H1 (cell line): Measurements from ENCODE around the gene PGAM1. TPM values are rescaled to one million over a fixed set of nuclear protein-coding genes. Genes with fewer than 3 reads are reported as not detected.

ENCODE experiments used
- CTCF ChIA-PET: fragments of 300-600 bp; sonication (Branson Sonifier 250); formaldehyde crosslinking; loops from one replicate; lab custom pipeline; 2021; ENCODE audit not compliant: partially characterized antibody; lab: Charles Lee
- POLR2A ChIA-PET: fragments of 300-600 bp; sonication (Branson Sonifier 250); formaldehyde crosslinking; loops from one replicate; lab custom pipeline; 2021; ENCODE audit warnings: inconsistent platforms; ENCODE audit not compliant: partially characterized antibody; lab: Charles Lee
- DNase-seq, 2 experiments: peaks; one replicate each; pipeline versions ENCODE4 v3.0.0 to v3.0.0-alpha.2; 2010 to 2022; ENCODE audit warnings: low spot score in 2 of 2, low read depth in 1 of 2, mixed read lengths in 1 of 2
- FAIRE-seq: peaks from 2 replicates; lab custom pipeline; 2011; peaks lifted over from hg19 to GRCh38; lab: Jason Lieb, UNC
- H2AFZ ChIP-seq: 2 replicates; pipeline ENCODE4 v1.8.1; 2012; ENCODE audit warnings: low read length, inconsistent platforms
- H2AK5ac ChIP-seq: 2 replicates; pipeline ENCODE4 v1.6.1; 2013; ENCODE audit warnings: low read depth, low read length
- H2BK120ac ChIP-seq: replicated peaks from 2 replicates; pipeline ENCODE3; 2013; ENCODE audit warnings: low read depth, low read length, inconsistent platforms
- H2BK12ac ChIP-seq: 2 replicates; pipeline ENCODE4 v1.6.1; 2013; ENCODE audit warnings: low read depth, low read length
- H2BK15ac ChIP-seq: 2 replicates; pipeline ENCODE4 v1.6.1; 2013; ENCODE audit warnings: low read length
- H2BK20ac ChIP-seq: 2 replicates; pipeline ENCODE4 v1.6.1; 2013; ENCODE audit warnings: low read length
- H2BK5ac ChIP-seq: 2 replicates; pipeline ENCODE4 v1.6.1; 2013; ENCODE audit warnings: low read depth, low read length
- H3K14ac ChIP-seq: 2 replicates; pipeline ENCODE4 v1.6.1; 2013; ENCODE audit warnings: inconsistent platforms; ENCODE audit not compliant: insufficient read length
- H3K18ac ChIP-seq: 2 replicates; pipeline ENCODE4 v1.6.1; 2013; ENCODE audit warnings: low read length; ENCODE audit errors: extremely low read depth
- H3K23ac ChIP-seq: 2 replicates; pipeline ENCODE4 v1.6.1; 2013; ENCODE audit warnings: inconsistent platforms; ENCODE audit not compliant: insufficient read length
- H3K23me2 ChIP-seq: 2 replicates; pipeline ENCODE4 v1.6.1; 2013; ENCODE audit warnings: low read depth, low read length
- H3K27ac ChIP-seq: 2 replicates; pipeline ENCODE4 v1.6.1; 2011; ENCODE audit warnings: low read depth, low read length, inconsistent platforms
- H3K27me3 ChIP-seq, 4 experiments: replicated peaks in 1 of 4; 1 replicate in 1 of 4; 2 replicates in 3 of 4; pipeline versions ENCODE4 v1.6.1 to v1.8.1; 2011 to 2013; ENCODE audit warnings: low read length in 3 of 4, mild to moderate bottlenecking in 3 of 4, inconsistent platforms in 2 of 4, mixed read lengths in 2 of 4, moderate library complexity in 1 of 4; ENCODE audit not compliant: control insufficient read depth in 3 of 4, insufficient read depth in 3 of 4; ENCODE audit errors: extremely low read depth in 1 of 4
- H3K36me3 ChIP-seq, 4 experiments: 2 replicates each; pipeline versions ENCODE4 v1.6.1 to v1.8.1; 2011 to 2013; ENCODE audit warnings: mild to moderate bottlenecking in 4 of 4, low read length in 3 of 4, moderate library complexity in 2 of 4, control low read depth in 1 of 4, inconsistent platforms in 1 of 4; ENCODE audit not compliant: insufficient read depth in 4 of 4, control insufficient read depth in 2 of 4
- H3K4ac ChIP-seq: replicated peaks from 2 replicates; pipeline ENCODE3; 2013; ENCODE audit warnings: low read length, low read depth, mixed read lengths, inconsistent platforms; ENCODE audit not compliant: insufficient read length
- H3K4me1 ChIP-seq, 4 experiments: replicated peaks in 1 of 4; 1 replicate in 1 of 4; 2 replicates in 3 of 4; pipeline versions ENCODE4 v1.6.1 to v1.8.1; 2011 to 2013; ENCODE audit warnings: low read length in 3 of 4, inconsistent platforms in 2 of 4, mixed read lengths in 1 of 4; ENCODE audit not compliant: insufficient read depth in 4 of 4, control insufficient read depth in 3 of 4
- H3K4me2 ChIP-seq, 2 experiments: 2 replicates each; pipeline versions ENCODE4 v1.6.1 to v1.8.1; 2011 to 2013; ENCODE audit warnings: low read depth in 2 of 2, low read length in 2 of 2, control low read depth in 1 of 2, inconsistent platforms in 1 of 2, mild to moderate bottlenecking in 1 of 2; ENCODE audit not compliant: insufficient read depth in 1 of 2
- H3K4me3 ChIP-seq, 4 experiments: fragments of 200-600, 300-600 bp in 1 of 4; sonication (generic), shearing (Covaris generic), sonication (Bioruptor Twin) in 1 of 4; 2 replicates each; pipeline versions ENCODE4 v1.5.1 to v1.8.1; 2011 to 2016; ENCODE audit warnings: low read length in 4 of 4, low read depth in 3 of 4, control low read depth in 2 of 4, inconsistent platforms in 2 of 4, mild to moderate bottlenecking in 2 of 4, mixed read lengths in 1 of 4, moderate library complexity in 1 of 4; ENCODE audit not compliant: insufficient read depth in 2 of 4; ENCODE audit errors: extremely low read depth in 1 of 4
- H3K56ac ChIP-seq: replicated peaks from 2 replicates; pipeline ENCODE3; 2013; ENCODE audit warnings: low read depth, mild to moderate bottlenecking, mixed read lengths, low read length, inconsistent platforms; ENCODE audit not compliant: insufficient read length
- H3K79me1 ChIP-seq: 2 replicates; pipeline ENCODE4 v1.6.1; 2013; ENCODE audit warnings: low read depth, low read length, control low read depth
- H3K79me2 ChIP-seq, 2 experiments: 2 replicates each; pipeline versions ENCODE4 v1.6.1 to v1.8.1; 2012 to 2013; ENCODE audit warnings: low read length in 2 of 2, mild to moderate bottlenecking in 2 of 2, inconsistent platforms in 1 of 2; ENCODE audit not compliant: insufficient read depth in 2 of 2, control insufficient read depth in 1 of 2
- H3K9ac ChIP-seq, 4 experiments: replicated peaks in 1 of 4; 1 replicate in 1 of 4; 2 replicates in 3 of 4; pipeline versions ENCODE4 v1.6.1 to v1.8.1; 2011 to 2013; ENCODE audit warnings: low read depth in 3 of 4, low read length in 3 of 4, control low read depth in 2 of 4, mild to moderate bottlenecking in 2 of 4, moderate library complexity in 2 of 4, inconsistent platforms in 1 of 4; ENCODE audit errors: extremely low read depth in 1 of 4
- H3K9me3 ChIP-seq, 2 experiments: 2 replicates each; pipeline versions ENCODE4 v1.6.1 to v1.8.1; 2012 to 2013; ENCODE audit warnings: mild to moderate bottlenecking in 2 of 2, moderate library complexity in 2 of 2, control low read depth in 1 of 2, inconsistent platforms in 1 of 2, low read depth in 1 of 2, low read length in 1 of 2, mixed read lengths in 1 of 2; ENCODE audit not compliant: insufficient read depth in 2 of 2
- H4K20me1 ChIP-seq, 2 experiments: replicated peaks in 1 of 2; 2 replicates each; pipeline versions ENCODE3 to v1.8.1; 2011 to 2013; ENCODE audit warnings: inconsistent platforms in 2 of 2, low read length in 2 of 2, mild to moderate bottlenecking in 1 of 2; ENCODE audit not compliant: insufficient read depth in 2 of 2, control insufficient read depth in 1 of 2
- H4K5ac ChIP-seq: 2 replicates; pipeline ENCODE4 v1.6.1; 2013; ENCODE audit warnings: low read length, low read depth, mixed read lengths, inconsistent platforms; ENCODE audit not compliant: insufficient read length
- H4K8ac ChIP-seq: 2 replicates; pipeline ENCODE4 v1.8.0; 2013; ENCODE audit warnings: mild to moderate bottlenecking, moderate library complexity, low read length, inconsistent platforms; ENCODE audit not compliant: insufficient read depth; ENCODE audit errors: extremely low read depth
- H4K91ac ChIP-seq: replicated peaks from 2 replicates; pipeline ENCODE3; 2013; ENCODE audit warnings: low read length, mixed read lengths, inconsistent platforms; ENCODE audit not compliant: insufficient read length
- GABPA ChIP-seq: IDR thresholded peaks from 2 replicates; pipeline ENCODE4 v1.6.1; 2011; ENCODE audit warnings: mild to moderate bottlenecking, low read length, moderate library complexity, borderline replicate concordance; ENCODE audit not compliant: insufficient read depth
- GTF2F1 ChIP-seq: IDR thresholded peaks from 2 replicates; pipeline ENCODE4 v1.6.1; 2012; ENCODE audit warnings: low read depth, low read length, improper control_type of control experiment, borderline replicate concordance
- HDAC6 ChIP-seq: IDR thresholded peaks from one replicate; pipeline ENCODE4 v1.7.1; 2012; ENCODE audit warnings: low read depth, mild to moderate bottlenecking, inconsistent platforms, low read length, moderate library complexity
- WGBS, 2 experiments: shearing (Covaris generic) in 1 of 2; methylation state at CpG; one replicate each; pipeline versions ENCODE4 v1.1.6 to v1.1.7; 2013 to 2015; ENCODE audit warnings: low lambda C conversion rate in 2 of 2, mixed read lengths in 2 of 2, inconsistent platforms in 1 of 2, low coverage in 1 of 2, missing lambda C conversion rate in 1 of 2; ENCODE audit not compliant: insufficient replicate concordance in 2 of 2, insufficient coverage in 1 of 2, insufficient read length in 1 of 2; ENCODE audit errors: extremely low coverage in 1 of 2, missing lambda C conversion rate in 1 of 2; 5-methylcytosine and 5-hydroxymethylcytosine counted together
- polyA plus RNA-seq, 7 experiments: library from polyadenylated mRNA; depleted of rRNA in 3 of 7; stranded (reverse) in 5 of 7; unstranded in 2 of 7; fragments of >200 nt in 5 of 7; fragments of 200-250 nt in 2 of 7; gene quantifications; 1 replicate in 5 of 7; 2 replicates in 1 of 7; 4 replicates in 1 of 7; pipeline versions ENCODE4 v1.2.1 to v1.2.3, GENCODE V29; 2011 to 2013; ENCODE audit warnings: missing spikeins in 2 of 7, mixed read lengths in 2 of 7
- total RNA-seq: library from RNA; stranded (reverse); fragmentation: NEBNext Ultra II Directional; extraction: Animal tissue kit (Norgen Biotek cat#: 25700); gene quantifications from 2 replicates; pipeline ENCODE4 v1.2.1, GENCODE V29; 2021

Gene PGAM1
- total and polyA plus RNA-seq, 2 of the 8 experiments (the other 6 are each of a cell fraction or from before 2014, with no cell fraction given), result 791 to 799 TPM

DNA sequence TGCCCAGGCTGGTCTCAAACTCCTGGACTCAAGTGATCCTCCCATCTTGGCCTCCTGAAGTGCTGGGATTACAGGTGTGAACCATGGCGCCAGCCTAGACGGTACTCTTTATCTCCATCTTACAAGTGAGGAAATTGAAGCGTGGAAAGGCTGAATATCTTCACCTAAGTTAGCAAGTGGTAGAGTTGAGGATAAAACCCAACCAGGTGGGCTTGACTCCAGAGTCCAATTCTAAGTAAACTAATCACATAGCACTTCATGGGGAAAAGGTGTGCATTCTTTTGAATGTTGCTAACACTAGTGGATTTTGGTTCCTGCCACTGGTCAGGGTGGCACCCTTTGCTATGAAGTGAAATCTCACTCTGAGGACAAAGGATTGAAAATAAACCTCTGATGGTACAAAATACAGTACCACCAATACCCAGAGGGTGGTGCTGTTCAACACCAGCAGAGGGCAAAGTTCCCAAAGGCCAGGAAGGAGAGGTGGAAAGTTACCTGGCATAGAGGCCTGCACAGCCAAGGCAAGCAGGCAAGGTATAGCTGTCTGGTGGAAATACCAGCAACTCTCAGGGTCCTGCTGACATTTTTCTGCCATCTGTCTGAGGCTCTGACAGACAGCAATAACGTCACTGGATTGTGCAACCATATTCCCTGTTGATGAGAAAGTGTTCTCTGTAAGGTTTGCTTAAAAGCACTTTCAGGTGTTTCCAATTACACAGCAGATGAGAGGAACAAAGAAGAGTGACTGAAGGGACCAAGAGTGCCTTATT lies 37.6 kb downstream of the PGAM1 start:
- H4K91ac ChIP-seq, result no peak overlapping the region
- POLR2A ChIA-PET, result interaction anchor here (0.6 to 12.5 kb wide), 9 partner anchors 11 to 150 kb away, joined by 3 to 105 read pairs (median 4); no protein-coding TSS in a partner anchor
- no peak overlapping the region for H2BK20ac ChIP-seq
- H3K56ac ChIP-seq, result no peak overlapping the region
- DNase-seq (peak in 1 of 2 experiments; percentile 77), FAIRE-seq (peak; percentile 94)
- no peaks in the 10 kb centered on the region for H3K4me1 ChIP-seq
- no peak overlapping the region for H2BK12ac ChIP-seq
- H3K23me2 ChIP-seq, result no peaks in the 10 kb centered on the region
- no peaks in the 10 kb centered on the region for H3K79me2 ChIP-seq
- H3K27ac ChIP-seq, result no peak overlapping the region
- H4K5ac ChIP-seq, result no peak overlapping the region
- H3K4ac ChIP-seq, result no peak overlapping the region
- H3K18ac ChIP-seq, result no peak overlapping the region
- H2BK15ac ChIP-seq, result no peak overlapping the region
- no peak overlapping the region for H3K4me2 ChIP-seq
- no peak overlapping the region for H2BK5ac ChIP-seq
- no peak overlapping the region for H2AK5ac ChIP-seq
- no peak overlapping the region for H3K9ac ChIP-seq
- H3K27me3 ChIP-seq, result no peaks in the 10 kb centered on the region
- no peak overlapping the region for H3K23ac ChIP-seq
- H3K36me3 ChIP-seq, result peaks cover 49 to 87% (median 77%) of the 10 kb centered on the region in 4 experiments
- H3K14ac ChIP-seq, result no peak overlapping the region
- no peak overlapping the region for H2AFZ ChIP-seq
- WGBS, 2 experiments, result 80% methylated on average over 4 of the region's 4 CpGs; no CpG with 5 or more reads in 1 of the 2 experiments
- CTCF ChIA-PET, result interaction anchor here (0.6 to 5.5 kb wide), 32 partner anchors 10 to 622 kb away, joined by 3 to 65 read pairs (median 4); partner anchors contain the start of gene ANKRD2
- no peak overlapping the region for H3K4me3 ChIP-seq
- no peak overlapping the region for H2BK120ac ChIP-seq
- H4K8ac ChIP-seq, result no peak overlapping the region
- no peaks in the 10 kb centered on the region; the same call in 1 of the 2 replicates for H3K79me1 ChIP-seq
- H3K9me3 ChIP-seq, result no peaks in the 10 kb centered on the region
- H4K20me1 ChIP-seq, result peaks cover 0 to 10% of the 10 kb centered on the region in 2 experiments
- TF ChIP-seq GTF2F1 (no peak), GABPA (no peak), HDAC6 (no peak)
